Measurements from ENCODE around the gene ZNF532. TPM values are rescaled to one million over a fixed set of nuclear protein-coding genes. Genes with fewer than 3 reads are reported as not detected.

The ZNF532 gene
- total RNA-seq, 1 experiment from 2014 or later = 258 TPM

DNA sequence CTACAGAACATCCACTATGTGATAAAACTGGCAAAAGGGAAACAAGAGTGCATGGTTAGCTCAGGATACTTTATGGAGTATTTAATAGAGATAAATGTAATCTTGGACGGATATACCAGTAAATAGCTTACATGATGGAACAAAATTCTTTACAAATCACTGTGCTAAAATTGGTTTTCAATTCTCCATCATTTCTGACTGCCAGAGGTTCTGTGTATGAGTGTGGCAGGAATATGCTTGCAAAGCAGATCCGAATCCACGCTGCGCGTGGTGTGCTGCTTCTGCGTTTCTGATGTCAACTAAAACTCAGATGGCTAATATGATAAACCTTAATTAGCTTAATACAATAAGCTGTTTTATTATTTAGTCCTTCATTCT, 2.1 kb downstream of the ZNF532 start:
- Mint-ChIP-seq H3K9me3 (peaks cover 4 to 6% of the 10 kb centered on the region in 2 experiments; a peak in 2 of 5 replicates), H3K4me1 (peaks cover 76 to 79% of the 10 kb centered on the region in 2 experiments), H3K27me3 (ENCODE audit: low read depth) (no peaks in the 10 kb centered on the region), H3K36me3 (ENCODE audit: insufficient read depth in 1 of 3, low read depth in 3 of 3) (peaks cover 66 to 76% (median 66%) of the 10 kb centered on the region in 3 experiments), H3K4me3 (peak overlapping the region; percentile 79 to 85), H3K27ac (peak overlapping the region; percentile 97 to 99 (median 97))
- Histone ChIP-seq H3K4ac (ENCODE audit: low read depth, low read length) (no peak overlapping the region), H4K91ac (ENCODE audit: insufficient read length, low read depth, low read length) (no peak overlapping the region), H2AK5ac (ENCODE audit: insufficient read length, low read length) (no peak overlapping the region), H4K5ac (ENCODE audit: insufficient read length, low read depth, low read length) (no peak overlapping the region), H3K23me2 (ENCODE audit: insufficient read length, low read depth, low read length, poor library complexity, severe bottlenecking) (no peaks in the 10 kb centered on the region), H3K4me2 (ENCODE audit: insufficient read depth, insufficient read length, low read length) (peak overlapping the region; percentile 77), H3K14ac (ENCODE audit: insufficient read depth, low read length) (no peak overlapping the region), H3K79me2 (ENCODE audit: insufficient read depth, low read length) (peaks cover 50% of the 10 kb centered on the region), H3K9ac (ENCODE audit: extremely low read depth, insufficient read length, low read length) (no peak overlapping the region), H3K79me1 (ENCODE audit: insufficient read depth, low read depth, low read length, poor library complexity, severe bottlenecking) (no peaks in the 10 kb centered on the region), H2BK20ac (ENCODE audit: low read depth, low read length, poor library complexity, severe bottlenecking) (no peak overlapping the region), H2BK120ac (ENCODE audit: low read depth, low read length, poor library complexity, severe bottlenecking) (no peak overlapping the region), H2BK15ac (ENCODE audit: low read depth, low read length) (no peak overlapping the region), H3K27ac (ENCODE audit: insufficient read length, low read depth, low read length) (peak overlapping the region; percentile 86), H2AFZ (ENCODE audit: low read length) (no peak overlapping the region), H4K20me1 (ENCODE audit: control insufficient read depth, insufficient read depth, insufficient read length) (no peaks in the 10 kb centered on the region), H4K8ac (replicated peaks; ENCODE audit: insufficient read length, low read depth, low read length) (no peak overlapping the region), H3K27me3 (ENCODE audit: insufficient read depth, low read length) (no peaks in the 10 kb centered on the region), H3K23ac (ENCODE audit: insufficient read length, low read depth, low read length) (no peak overlapping the region), H3T11ph (ENCODE audit: low read length) (no peak overlapping the region), H3K56ac (ENCODE audit: insufficient read length, low read depth, low read length) (no peak overlapping the region), H2BK5ac (ENCODE audit: insufficient read length, low read length) (no peak overlapping the region), H3K18ac (ENCODE audit: insufficient read length, low read depth, low read length) (no peak overlapping the region), H3K4me1 (ENCODE audit: insufficient read depth, low read length) (peaks cover 10% of the 10 kb centered on the region; the same call in 1 of the 2 replicates), H3K9me3 (ENCODE audit: control insufficient read depth, low read depth, low read length) (no peaks in the 10 kb centered on the region), H2BK12ac (ENCODE audit: insufficient read length, low read depth, low read length) (no peak overlapping the region)
- DNase-seq = no peak
- WGBS (ENCODE audit: extremely low coverage, insufficient read length, low lambda C conversion rate) = no CpG with 5 or more reads among the region's 6 CpGs
- no peak for TF ChIP-seq CTCF (conservative IDR thresholded peaks at IDR 0.05)

All from H9 (cell line).